NCI-H2029 (cell line): Measurements from ENCODE around the gene REC8.
A peak's percentile ranks its signal among the peaks of the same experiment; 100 is the strongest.

Experiments used
- DNase-seq: peaks from one replicate; lab custom pipeline; 2025; lab: John Stamatoyannopoulos, UW

The REC8 gene

DNA sequence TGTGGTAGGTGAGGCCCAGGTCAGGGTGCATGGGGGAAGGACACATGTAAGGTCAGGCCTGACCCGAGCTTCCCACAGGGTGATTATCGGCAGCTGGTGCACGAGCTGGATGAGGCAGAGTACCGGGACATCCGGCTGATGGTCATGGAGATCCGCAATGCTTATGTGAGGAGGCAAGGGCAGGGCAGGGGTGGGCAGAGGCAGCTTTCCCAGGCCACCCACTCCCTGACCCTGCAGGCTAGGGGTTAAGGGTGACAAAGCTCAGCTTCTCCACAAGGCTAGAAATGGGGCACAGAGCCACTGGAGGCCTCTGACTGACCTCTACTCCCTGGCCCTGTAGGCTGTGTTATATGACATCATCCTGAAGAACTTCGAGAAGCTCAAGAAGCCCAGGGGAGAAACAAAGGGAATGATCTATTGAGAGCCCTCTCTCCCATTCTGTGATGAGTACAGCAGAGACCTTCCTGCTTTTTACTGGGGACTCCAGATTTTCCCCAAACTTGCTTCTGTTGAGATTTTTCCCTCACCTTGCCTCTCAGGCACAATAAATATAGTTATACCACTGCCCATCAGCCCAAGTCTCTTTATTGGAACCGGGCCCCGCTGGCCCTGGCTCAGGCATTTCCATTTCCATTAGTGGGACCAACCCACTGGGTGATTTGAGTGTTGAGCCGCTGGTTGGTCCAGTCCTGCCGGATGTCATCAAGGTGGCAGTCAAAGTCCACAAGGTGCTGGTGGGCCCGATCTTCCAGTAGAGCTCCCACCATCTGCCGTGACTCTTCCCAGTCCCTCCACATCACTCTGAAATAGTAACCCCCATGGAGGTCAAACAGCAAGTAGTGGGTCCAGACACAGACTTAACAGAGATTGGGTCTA, 33.2 kb upstream of the REC8 start:
- DNase-seq: no peak

DNA sequence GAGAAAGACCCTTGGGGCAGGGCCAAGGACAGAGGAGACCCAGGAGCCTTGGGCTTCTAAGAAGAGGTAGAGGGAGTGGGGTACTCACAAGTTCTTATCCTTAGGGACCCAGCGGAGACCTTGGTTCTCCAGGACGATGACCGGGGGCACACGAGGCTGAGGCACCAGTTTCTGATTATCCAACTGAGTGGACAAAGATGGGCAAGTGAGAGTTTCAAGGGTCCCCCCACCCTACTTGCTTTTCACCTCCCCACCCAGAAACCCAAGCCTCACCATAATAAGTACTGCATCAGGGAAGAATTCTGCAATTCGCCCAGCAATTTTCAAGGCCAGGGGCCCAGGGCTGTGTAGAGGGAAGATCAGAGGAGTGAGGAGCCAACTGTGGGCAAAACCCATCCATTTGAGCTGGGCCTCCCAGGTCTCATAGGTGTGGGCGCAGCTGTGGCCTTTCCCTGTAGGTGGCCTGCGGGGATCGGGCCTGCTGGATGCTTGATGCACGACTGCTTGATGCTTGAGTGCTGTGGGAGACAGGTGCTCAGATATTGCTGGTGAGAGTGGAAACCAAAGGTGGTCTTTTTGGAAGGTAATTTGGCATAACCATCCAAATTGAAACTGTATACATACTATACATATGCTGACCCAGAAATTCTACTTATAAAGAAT, 32.5 kb upstream of the REC8 start:
- no peak for DNase-seq

DNA sequence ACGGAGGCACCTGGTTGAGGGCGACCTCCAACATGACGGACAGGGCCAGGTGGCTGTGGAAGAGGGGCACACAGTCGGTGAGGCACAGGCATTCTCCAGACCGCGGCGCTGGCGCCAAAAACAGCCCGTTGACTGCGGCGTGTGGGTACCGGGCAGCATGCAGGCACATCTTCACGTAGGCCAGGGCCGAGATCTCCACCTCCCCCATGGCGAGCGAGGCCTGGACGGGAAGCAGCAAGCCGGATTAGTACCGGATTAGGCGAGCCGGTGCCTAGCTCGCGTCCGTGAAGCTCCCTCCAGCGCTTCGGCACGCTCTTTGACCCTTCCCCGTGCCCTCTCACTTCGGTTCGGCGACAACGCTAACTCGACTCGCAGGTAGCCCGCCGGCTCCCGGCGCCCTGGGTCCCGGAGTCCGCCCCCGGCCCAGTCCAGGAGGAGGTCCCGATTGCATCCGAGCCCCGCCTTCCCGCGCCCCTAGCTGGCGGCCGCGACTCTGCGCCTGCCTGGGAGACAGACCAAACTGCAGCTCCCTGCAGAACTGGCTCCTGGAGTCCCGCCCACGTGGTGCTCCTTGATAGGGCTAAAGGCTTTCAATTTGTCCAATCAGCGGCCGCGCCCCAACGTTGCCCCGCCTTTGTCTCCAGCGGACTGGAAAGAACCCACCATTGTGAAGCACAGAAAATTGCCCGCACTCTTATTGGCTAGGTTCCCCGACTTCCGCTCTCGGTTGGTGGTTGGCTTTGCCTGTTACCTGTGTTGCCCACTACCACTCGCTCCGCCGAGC, 30.6 kb upstream of the REC8 start, which contains the start of gene EMC9:
Gene EMC9, minus strand, starts transcription at position 495 of the 784 bp plus-strand sequence. Its CDS starts 287 bp downstream, at position 208.
- peak; percentile 99 for DNase-seq

DNA sequence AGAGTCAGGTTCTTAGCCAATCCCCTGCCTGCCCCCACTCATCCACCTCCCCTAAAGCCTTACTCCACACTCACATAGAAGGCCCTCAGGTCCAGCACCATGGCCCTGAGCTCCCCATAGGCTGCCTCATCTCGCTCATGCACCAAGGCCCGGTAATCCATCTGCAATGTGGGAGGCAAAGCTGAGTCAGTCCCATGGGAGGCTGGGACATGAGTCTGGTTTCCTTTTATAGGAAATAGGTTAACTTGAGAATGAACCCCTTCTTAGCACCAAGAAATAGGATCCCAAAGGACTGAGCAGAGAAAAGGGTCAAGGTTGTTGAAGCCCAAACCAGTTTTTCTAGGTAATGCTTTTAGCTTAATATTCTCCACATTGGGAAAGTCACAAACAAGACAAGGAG, 28.4 kb upstream of the REC8 start:
- no peak for DNase-seq

DNA sequence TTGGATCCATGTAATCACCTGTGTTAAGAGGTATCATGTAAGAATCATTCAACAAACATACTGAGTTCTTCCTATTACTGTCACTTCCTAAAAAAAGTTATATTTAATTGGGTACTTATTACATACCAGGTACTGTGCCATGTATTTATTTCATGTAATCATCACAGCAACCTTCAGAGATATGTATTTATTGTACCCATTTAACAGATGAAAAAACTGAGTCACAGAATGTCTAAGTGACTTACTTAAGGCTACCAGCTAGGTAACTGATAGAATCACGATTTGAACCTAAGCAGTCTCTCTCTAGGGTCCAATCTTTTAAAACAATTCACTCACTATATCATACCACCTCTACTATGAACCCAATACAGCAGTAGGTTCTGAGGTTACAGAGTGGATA, 27.4 kb upstream of the REC8 start:
- no peak for DNase-seq

DNA sequence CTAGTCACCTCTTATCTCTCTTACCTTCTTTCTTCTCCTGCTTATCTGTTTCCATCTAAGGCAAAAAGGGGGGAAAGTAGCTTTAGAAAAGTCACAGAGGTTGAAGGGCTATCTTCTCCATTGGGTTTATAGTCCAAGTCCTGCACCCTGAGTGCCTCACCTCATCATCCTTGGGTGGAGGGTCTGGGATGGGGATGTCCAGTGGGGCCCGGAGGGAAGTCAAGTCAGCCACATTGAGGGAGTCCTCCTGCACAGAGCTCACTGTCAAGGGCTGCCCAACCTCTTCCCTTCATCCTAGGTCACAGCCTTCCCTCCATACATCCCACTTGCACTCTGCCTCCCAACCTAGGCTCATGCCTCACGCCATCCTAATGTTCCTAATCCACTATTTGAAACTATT, 26.7 kb upstream of the REC8 start:
- DNase-seq: no peak

DNA sequence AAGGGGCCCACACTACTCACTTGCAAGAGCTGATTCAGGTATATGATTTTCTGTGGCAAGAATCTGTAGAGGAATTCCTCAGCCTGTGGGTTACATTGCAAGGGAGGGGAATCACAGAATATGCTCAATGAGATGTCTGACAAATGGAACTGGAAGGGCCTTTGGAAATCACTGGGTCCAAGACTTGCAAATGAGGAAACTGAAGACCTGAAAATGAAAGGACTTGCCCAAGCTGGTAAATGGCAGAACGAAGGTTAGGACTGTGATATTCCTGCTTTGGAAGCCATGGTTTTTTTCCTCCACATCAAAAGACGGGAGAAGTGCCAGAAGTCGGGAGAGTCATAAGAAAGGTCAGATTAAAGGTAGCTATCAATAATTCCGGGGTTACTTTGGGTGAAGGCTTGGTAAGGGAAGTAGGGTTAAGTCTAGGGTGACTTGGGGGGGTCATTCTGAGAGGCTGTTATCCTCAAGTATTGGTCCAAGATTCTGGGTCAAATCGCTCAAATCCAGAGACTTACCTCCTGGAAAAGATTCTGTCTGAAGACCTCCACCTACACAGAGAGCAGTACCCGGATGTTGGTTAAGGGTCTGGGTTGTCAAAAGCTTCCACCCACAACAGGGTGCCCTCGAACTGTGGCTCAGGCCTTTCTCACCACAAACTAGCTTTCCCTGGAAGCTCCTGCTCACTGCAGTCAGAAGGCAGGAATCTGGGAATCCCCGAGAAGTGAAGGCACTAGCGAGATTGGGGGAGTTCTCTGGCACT, 26.0 kb upstream of the REC8 start:
- DNase-seq: no peak

DNA sequence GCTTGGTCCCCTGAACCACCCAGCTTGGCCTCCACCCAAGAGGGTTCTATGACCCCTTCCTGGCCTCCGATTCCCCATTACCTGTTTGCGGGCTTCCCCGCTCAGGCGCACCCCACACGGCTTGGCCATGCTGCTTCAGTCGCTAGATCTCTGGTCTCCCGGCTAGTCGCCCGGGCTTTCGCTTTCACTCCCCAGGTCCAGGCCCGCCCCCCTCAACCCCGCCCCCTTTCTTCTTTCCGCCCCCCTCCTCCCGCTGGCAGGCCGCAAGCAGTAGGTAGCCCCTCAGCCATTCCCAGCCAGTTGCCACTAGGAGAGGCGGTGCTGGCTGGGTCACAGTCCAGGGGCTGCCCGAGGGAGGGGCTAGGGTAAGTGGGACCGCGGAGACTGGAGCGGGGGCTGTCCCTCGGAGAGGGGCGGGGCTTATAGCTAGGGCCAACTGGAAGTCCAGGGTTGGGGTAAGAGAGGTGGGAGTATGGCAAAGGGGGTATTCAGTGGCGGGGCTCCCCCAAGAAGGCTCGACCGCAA, 25.4 kb upstream of the REC8 start, which contains the start of gene PSME2:
Gene PSME2, minus strand, starts transcription at position 158 of the 525 bp plus-strand sequence. Its CDS starts 29 bp downstream, at position 129.
- DNase-seq: peak; percentile 97

DNA sequence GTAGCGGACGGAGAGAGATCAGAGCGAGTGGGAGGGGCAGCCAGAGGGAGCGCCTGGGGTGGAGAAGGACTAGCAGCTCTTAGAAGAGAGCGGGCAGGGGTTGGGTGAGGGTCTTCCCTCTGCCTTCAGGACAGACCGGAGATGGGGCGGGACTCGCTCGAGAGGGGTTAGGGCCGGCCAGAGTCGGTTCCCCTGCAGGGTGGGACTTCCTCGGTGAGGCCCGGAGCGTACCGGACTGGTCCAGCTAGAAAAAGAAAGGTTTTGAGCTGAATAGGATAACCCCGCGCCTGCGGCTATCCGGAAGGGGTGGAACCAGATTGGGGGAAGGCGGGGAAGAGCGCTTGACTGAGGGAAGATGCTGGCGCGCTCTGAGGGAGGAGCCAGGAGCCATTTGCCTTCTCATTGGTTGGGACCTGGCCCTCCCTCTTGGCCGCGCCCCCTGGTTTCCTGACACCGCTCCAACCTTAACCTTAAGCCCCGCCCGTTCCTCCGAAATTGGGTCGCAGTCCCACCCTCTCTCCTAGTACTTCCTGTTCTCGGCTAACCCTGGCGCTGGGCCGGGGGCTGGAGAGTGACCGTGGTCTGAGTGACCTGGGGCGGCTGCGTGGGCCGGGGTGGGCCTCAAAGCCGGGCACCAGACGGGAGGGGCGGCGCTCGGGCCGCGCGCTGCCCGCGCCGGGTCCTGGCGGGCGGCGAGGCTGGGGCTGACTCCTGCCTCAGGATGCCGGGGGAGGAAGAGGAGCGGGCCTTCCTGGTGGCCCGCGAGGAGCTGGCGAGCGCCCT, 24.7 kb upstream of the REC8 start, which contains the start of gene RNF31:
Gene RNF31, plus strand, starts transcription at position 521 of the 783 bp plus-strand sequence. Its CDS starts 201 bp downstream, at position 722.
- DNase-seq: peak; percentile 98

DNA sequence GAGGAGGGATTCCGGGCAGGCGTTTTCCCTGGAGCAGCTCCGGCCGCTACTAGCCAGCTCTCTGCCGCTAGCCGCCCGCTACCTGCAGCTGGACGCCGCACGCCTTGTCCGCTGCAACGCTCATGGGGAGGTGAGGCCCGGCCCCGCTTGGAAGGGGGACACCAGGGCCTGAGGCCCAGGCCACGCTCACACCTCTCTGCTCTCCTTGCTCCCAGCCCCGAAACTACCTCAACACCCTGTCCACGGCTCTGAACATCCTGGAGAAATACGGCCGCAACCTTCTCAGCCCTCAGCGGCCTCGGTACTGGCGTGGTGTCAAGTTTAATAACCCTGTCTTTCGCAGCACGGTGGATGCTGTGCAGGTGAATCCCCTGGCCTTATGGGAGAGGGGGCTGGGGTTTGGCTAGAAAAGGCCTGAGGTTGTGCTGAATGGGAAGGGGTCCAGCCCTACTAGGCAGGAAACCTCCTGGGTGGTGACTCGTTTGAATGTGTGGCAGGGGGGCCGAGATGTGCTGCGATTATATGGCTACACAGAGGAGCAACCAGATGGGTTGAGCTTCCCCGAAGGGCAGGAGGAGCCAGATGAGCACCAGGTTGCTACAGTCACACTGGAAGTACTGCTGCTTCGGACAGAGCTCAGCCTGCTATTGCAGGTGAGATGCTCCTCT, 24.0 kb upstream of the REC8 start:
- DNase-seq: no peak

DNA sequence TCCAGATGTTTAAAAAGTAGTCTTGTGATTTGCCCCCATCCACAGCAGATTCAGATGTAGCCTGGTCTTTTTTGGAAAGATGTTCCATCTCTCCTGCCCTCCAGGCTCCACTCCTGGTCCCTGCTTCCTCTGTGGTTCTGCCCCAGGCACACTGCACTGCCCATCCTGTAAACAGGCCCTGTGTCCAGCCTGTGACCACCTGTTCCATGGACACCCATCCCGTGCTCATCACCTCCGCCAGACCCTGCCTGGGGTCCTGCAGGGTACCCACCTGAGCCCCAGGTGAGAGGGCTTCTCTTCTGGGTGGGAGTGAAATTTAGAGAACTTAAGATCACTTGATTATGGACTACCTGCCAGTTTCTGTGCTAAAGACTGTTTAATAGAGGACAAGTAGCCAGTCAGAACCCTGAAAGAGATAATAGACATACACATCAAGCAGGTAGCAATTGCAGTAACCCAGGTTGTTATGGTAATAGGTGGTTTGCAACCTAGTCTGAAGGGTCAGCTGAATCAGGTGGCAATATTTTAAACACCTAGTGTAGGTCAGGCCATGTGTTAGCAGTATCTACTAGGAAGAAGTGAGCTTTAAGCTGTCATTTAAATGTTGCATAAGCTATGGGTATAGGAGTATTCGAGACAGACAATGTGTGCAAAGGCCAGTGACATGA, 22.4 kb upstream of the REC8 start:
- no peak for DNase-seq

DNA sequence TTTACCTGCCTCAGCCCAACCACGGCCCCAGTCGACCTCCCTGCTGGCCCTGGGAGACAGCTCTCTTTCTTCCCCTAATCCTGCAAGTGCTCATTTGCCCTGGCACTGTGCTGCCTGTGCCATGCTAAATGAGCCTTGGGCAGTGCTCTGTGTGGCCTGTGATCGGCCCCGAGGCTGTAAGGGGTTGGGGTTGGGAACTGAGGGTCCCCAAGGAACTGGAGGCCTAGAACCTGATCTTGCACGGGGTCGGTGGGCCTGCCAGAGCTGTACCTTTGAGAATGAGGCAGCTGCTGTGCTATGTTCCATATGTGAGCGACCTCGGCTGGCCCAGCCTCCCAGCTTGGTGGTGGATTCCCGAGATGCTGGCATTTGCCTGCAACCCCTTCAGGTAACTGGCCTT, 21.8 kb upstream of the REC8 start:
- no peak for DNase-seq

DNA sequence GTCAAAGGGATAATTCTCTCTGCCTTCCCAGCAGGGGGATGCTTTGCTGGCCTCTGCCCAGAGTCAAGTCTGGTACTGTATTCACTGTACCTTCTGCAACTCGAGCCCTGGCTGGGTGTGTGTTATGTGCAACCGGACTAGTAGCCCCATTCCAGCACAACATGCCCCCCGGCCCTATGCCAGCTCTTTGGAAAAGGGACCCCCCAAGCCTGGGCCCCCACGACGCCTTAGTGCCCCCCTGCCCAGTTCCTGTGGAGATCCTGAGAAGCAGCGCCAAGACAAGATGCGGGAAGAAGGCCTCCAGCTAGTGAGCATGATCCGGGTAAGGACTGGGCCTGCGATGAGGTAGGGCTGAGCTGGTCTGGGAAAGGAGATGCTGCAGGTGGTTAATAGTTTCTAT, 21.3 kb upstream of the REC8 start:
- no peak for DNase-seq

DNA sequence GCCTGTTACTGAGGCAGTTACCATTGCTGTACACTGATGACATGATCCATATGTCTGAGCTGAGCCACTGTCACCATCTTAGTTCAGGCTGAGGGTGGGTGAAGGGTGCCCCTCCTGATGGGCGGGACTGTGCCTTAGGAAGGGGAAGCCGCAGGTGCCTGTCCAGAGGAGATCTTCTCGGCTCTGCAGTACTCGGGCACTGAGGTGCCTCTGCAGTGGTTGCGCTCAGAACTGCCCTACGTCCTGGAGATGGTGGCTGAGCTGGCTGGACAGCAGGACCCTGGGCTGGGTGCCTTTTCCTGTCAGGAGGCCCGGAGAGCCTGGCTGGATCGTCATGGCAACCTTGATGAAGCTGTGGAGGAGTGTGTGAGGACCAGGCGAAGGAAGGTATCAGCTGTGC, 20.9 kb upstream of the REC8 start:
- DNase-seq: no peak

DNA sequence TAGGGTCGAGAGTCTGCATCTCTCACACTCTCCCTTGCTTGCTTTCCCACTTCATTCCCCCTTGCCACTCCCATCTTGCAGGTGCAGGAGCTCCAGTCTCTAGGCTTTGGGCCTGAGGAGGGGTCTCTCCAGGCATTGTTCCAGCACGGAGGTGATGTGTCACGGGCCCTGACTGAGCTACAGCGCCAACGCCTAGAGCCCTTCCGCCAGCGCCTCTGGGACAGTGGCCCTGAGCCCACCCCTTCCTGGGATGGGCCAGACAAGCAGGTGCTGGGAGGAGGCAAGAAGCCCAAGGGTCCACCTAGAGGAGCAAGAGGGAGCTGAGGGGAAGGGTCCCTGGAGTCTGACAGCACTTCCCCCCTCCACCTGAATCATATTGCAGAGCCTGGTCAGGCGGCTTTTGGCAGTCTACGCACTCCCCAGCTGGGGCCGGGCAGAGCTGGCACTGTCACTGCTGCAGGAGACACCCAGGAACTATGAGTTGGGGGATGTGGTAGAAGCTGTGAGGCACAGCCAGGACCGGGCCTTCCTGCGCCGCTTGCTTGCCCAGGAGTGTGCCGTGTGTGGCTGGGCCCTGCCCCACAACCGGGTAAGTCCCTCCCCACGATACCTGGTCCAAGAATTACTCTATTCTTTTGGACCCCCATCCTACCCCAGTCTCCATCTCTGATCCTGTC, 20.3 kb upstream of the REC8 start:
- DNase-seq: no peak

DNA sequence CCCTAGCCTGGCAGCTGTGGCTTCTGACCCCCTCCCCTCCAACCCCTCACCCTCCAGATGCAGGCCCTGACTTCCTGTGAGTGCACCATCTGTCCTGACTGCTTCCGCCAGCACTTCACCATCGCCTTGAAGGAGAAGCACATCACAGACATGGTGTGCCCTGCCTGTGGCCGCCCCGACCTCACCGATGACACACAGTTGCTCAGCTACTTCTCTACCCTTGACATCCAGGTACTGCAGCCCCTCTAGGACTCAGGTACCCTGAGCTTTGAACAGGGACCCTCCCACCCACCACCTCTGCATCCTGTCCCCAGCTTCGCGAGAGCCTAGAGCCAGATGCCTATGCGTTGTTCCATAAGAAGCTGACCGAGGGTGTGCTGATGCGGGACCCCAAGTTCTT, 16.8 kb upstream of the REC8 start:
- no peak for DNase-seq

DNA sequence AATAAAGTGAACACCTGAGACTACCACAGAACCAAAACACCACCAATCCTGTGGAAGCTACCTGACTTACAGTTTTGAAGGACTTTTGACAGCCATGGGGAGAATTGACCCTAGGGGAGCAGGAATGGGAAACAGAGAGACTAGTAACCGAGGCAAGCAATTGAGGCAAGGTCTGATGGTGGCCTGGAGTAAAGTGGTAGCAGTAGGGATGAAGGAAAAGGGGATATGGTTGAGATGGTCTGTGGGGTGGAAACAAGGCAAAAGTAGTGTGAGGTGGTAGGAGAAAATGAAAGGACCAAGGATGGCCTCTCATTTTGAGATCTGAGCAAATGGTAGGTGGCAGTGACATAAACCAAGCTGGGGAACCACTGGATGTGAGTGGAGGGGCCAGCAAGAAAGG, 15.0 kb upstream of the REC8 start:
- DNase-seq: no peak

DNA sequence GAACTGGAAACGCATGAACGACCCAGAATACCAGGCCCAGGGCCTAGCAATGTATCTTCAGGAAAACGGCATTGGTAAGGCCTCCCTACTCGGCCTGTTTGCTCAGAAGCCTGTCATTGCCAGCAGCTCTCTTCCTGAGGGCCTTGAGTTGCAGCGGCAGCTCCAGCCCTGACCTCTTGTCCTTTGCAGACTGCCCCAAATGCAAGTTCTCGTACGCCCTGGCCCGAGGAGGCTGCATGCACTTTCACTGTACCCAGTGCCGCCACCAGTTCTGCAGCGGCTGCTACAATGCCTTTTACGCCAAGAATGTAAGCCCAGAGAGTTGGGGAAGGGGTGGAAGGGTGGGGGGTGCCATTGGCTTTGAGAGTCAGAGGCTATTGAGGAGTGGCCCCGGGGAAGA, 14.5 kb upstream of the REC8 start:
- DNase-seq: no peak
